T-helper 9 cell (primary cell): ENCODE results near the gene ARAP3.
A peak's percentile ranks its signal among the peaks of the same experiment; 100 is the strongest.
"Not testable (repeated sequence)": the region's sequence is repeated elsewhere in the genome, so short reads cannot be mapped to it uniquely, and the experiment has no call there.

Experiments used
- DNase-seq: peaks from one replicate; pipeline ENCODE4 v3.0.0-alpha.2; 2020
- total RNA-seq, 2 donors: gene quantifications; one replicate each; lab custom pipeline; 2026; lab: John Stamatoyannopoulos, UW

Gene ARAP3
- total RNA-seq: 10.4 to 36.5 reads per million in 2 donors

GRCh38 chr5:141681695-141682641, at the start of gene ARAP3:
TSS of gene ARAP3 (minus strand) at chr5:141682230. CDS start at chr5:141680486, 1,744 bp downstream.
- DNase-seq: peak; percentile 34

GRCh38 chr5:141729387-141730006, 47.5 kb upstream of the ARAP3 start:
- DNase-seq: no peak

- no peak for DNase-seq
Measured at GRCh38 chr5:141725891-141726290, 43.9 kb upstream of the ARAP3 start.

GRCh38 chr5:141725174-141725573, 43.1 kb upstream of the ARAP3 start:
- DNase-seq: not testable (repeated sequence)

- no peak for DNase-seq
Measured at GRCh38 chr5:141722266-141722665, 40.2 kb upstream of the ARAP3 start.

GRCh38 chr5:141717043-141717442, 35.0 kb upstream of the ARAP3 start:
- DNase-seq: no peak

- no peak for DNase-seq
Measured at GRCh38 chr5:141716468-141716867, 34.4 kb upstream of the ARAP3 start.

- no peak for DNase-seq
Measured at GRCh38 chr5:141716009-141716408, 34.0 kb upstream of the ARAP3 start.

GRCh38 chr5:141715346-141715905, 33.4 kb upstream of the ARAP3 start:
- DNase-seq: no peak

GRCh38 chr5:141714542-141715310, 32.7 kb upstream of the ARAP3 start:
- no peak for DNase-seq

- DNase-seq: no peak
Measured at GRCh38 chr5:141713616-141714309, 31.7 kb upstream of the ARAP3 start.

- no peak for DNase-seq
Measured at GRCh38 chr5:141711687-141712086, 29.7 kb upstream of the ARAP3 start.

GRCh38 chr5:141709699-141710267, 27.8 kb upstream of the ARAP3 start:
- DNase-seq: no peak

- DNase-seq: no peak
Measured at GRCh38 chr5:141708016-141708415, 26.0 kb upstream of the ARAP3 start.

GRCh38 chr5:141707510-141707909, 25.5 kb upstream of the ARAP3 start:
- no peak for DNase-seq

- no peak for DNase-seq
Measured at GRCh38 chr5:141706121-141706520, 24.1 kb upstream of the ARAP3 start.

- no peak for DNase-seq
Measured at GRCh38 chr5:141705469-141705868, 23.4 kb upstream of the ARAP3 start.

GRCh38 chr5:141704782-141705297, 22.8 kb upstream of the ARAP3 start:
- no peak for DNase-seq

- no peak for DNase-seq
Measured at GRCh38 chr5:141703133-141703561, 21.1 kb upstream of the ARAP3 start.

- DNase-seq: no peak
Measured at GRCh38 chr5:141701360-141702119, 19.5 kb upstream of the ARAP3 start.

GRCh38 chr5:141697586-141697985, 15.6 kb upstream of the ARAP3 start:
- no peak for DNase-seq
